ENCODE data around the gene CREB5. TPM values are rescaled to one million over a fixed set of nuclear protein-coding genes. Genes with fewer than 3 reads are reported as not detected.

Gene CREB5
- total RNA-seq, 2 experiments from 2014 or later = 0.19 to 0.22 TPM

DNA sequence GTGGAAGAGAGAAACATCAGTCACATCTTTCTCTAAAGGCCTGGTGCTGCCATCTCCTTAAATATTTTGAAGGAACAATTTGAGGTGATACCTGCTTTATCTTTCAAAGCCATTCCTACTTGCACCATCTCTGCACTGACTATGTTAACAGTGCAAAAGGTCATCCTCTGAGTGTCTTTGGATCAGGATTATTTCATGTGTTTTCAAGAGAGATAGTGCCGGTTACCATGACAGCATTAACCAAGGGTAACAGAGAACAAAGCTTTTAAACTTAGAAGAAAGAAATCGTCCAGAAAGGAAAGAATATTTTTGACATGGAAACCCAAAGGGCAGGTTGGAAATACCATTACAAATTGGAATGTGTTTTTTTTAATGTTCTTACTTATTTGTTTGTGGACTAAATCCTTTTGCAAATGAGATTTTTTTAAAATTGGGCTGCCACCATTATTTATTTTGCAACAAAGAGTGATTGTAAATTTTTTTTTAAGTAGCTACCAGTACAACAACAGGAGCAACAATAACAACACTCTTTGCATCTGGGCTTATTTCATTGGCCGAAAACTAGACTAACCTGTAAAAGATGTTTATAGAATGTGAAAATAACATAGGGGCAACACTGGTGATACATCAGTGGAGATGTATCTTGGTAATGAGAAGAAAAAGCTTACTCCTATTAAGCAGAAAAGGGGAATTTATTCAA lies 234.2 kb downstream of the CREB5 start:
- H3K9me3 Mint-ChIP-seq = no peaks in the 10 kb centered on the region
- no peaks in the 10 kb centered on the region for H3K4me1 ChIP-seq (ENCODE audit: insufficient read depth, low read length)
- POLR2A ChIA-PET = no interaction called here
- H3K27me3 ChIP-seq (ENCODE audit: control insufficient read depth in 1 of 2, insufficient read depth in 2 of 2, low read length in 2 of 2) = no peaks in the 10 kb centered on the region
- H3K4me3 Mint-ChIP-seq = no peak overlapping the region
- DNase-seq = no peak
- H3K36me3 Mint-ChIP-seq (ENCODE audit: low read depth) = no peaks in the 10 kb centered on the region
- no peak for TF ChIP-seq CTCF (IDR thresholded peaks at IDR 0.05)
- no peak overlapping the region for H3K4me3 ChIP-seq (ENCODE audit: low read length)
- H3K36me3 ChIP-seq (ENCODE audit: insufficient read depth, low read length) = no peaks in the 10 kb centered on the region
- CTCF ChIA-PET = no interaction called here
- H3K27ac Mint-ChIP-seq = no peak overlapping the region
- H3K27ac ChIP-seq (ENCODE audit: low read depth in 1 of 2, low read length in 2 of 2) = no peak overlapping the region
- intact Hi-C loops (cut with DNase I, micrococcal nuclease) = no loop called here
- peaks cover 0 to 3% of the 10 kb centered on the region in 2 experiments for H3K9me3 ChIP-seq (ENCODE audit: control insufficient read depth in 1 of 2, insufficient read depth in 1 of 2, low read length in 2 of 2)
- no peaks in the 10 kb centered on the region for H3K4me1 Mint-ChIP-seq (ENCODE audit: low read depth)
- no peak for ATAC-seq (ENCODE audit: poor library complexity)
- H3K27me3 Mint-ChIP-seq = peaks cover 6% of the 10 kb centered on the region

DNA sequence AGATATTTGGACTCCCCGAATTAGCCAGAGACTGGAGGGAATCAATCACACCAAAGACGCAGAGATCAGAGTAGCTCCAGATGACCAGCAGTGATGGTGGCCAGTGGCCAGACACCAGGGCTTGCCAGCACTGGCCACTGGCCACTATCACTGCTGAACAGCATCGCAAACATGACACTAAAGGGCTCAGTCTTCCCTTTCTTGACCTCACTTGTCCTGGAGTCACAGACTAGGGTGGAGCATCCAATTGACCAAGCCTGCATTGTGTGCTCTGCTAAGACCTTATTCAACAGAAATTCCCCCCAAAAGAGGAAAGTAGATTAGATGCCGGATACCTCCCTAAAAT lies 234.7 kb downstream of the CREB5 start:
- intact Hi-C loops (cut with DNase I, micrococcal nuclease) = no loop called here
- ATAC-seq (ENCODE audit: poor library complexity) = no peak
- Histone ChIP-seq H3K4me3 (ENCODE audit: low read length) (no peak overlapping the region), H3K27me3 (ENCODE audit: control insufficient read depth in 1 of 2, insufficient read depth in 2 of 2, low read length in 2 of 2) (no peaks in the 10 kb centered on the region), H3K36me3 (ENCODE audit: insufficient read depth, low read length) (no peaks in the 10 kb centered on the region), H3K4me1 (ENCODE audit: insufficient read depth, low read length) (no peaks in the 10 kb centered on the region), H3K9me3 (ENCODE audit: control insufficient read depth in 1 of 2, insufficient read depth in 1 of 2, low read length in 2 of 2) (peaks cover 0 to 3% of the 10 kb centered on the region in 2 experiments), H3K27ac (ENCODE audit: low read depth in 1 of 2, low read length in 2 of 2) (no peak overlapping the region)
- Mint-ChIP-seq H3K9me3 (no peaks in the 10 kb centered on the region), H3K36me3 (ENCODE audit: low read depth) (no peaks in the 10 kb centered on the region), H3K27me3 (peaks cover 6% of the 10 kb centered on the region), H3K27ac (no peak overlapping the region), H3K4me3 (no peak overlapping the region), H3K4me1 (ENCODE audit: low read depth) (no peaks in the 10 kb centered on the region)
- ChIA-PET POLR2A (no interaction called here), CTCF (no interaction called here)
- DNase-seq = no peak
- TF ChIP-seq CTCF (IDR thresholded peaks at IDR 0.05) = no peak

DNA sequence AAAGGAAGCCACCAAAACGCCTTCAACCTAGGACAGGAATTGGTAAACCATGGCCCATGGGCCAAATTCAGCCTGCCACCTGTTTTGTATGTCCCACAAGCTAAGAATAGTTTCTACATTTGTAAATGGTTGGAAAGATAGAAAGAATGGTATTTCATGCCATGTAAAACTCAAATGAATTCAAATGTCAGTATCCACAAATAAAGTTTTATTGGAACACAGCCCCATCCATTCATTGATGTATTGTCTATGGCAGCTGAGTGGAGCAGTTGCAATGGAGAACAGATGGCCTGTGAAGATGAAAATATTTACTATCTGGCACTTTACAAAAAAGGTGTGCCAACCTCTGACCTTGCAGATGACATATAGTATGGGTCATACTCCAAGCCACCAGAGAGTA lies 236.9 kb downstream of the CREB5 start:
- DNase-seq = no peak
- intact Hi-C loops (cut with DNase I, micrococcal nuclease) = no loop called here
- no peaks in the 10 kb centered on the region for H3K27me3 ChIP-seq (ENCODE audit: control insufficient read depth in 1 of 2, insufficient read depth in 2 of 2, low read length in 2 of 2)
- ChIA-PET CTCF (no interaction called here), POLR2A (no interaction called here)
- Mint-ChIP-seq H3K27me3 (peaks cover 6% of the 10 kb centered on the region), H3K4me1 (ENCODE audit: low read depth) (no peaks in the 10 kb centered on the region), H3K27ac (no peak overlapping the region), H3K36me3 (ENCODE audit: low read depth) (no peaks in the 10 kb centered on the region), H3K9me3 (no peaks in the 10 kb centered on the region), H3K4me3 (no peak overlapping the region)
- no peaks in the 10 kb centered on the region for H3K36me3 ChIP-seq (ENCODE audit: insufficient read depth, low read length)
- no peak for ATAC-seq (ENCODE audit: poor library complexity)
- no peak overlapping the region for H3K27ac ChIP-seq (ENCODE audit: low read depth in 1 of 2, low read length in 2 of 2)
- H3K9me3 ChIP-seq (ENCODE audit: control insufficient read depth in 1 of 2, insufficient read depth in 1 of 2, low read length in 2 of 2) = peaks cover 0 to 3% of the 10 kb centered on the region in 2 experiments
- H3K4me3 ChIP-seq (ENCODE audit: low read length) = no peak overlapping the region
- TF ChIP-seq CTCF (IDR thresholded peaks at IDR 0.05) = no peak
- no peaks in the 10 kb centered on the region for H3K4me1 ChIP-seq (ENCODE audit: insufficient read depth, low read length)
